ENCODE results near the gene EVC.

DNA sequence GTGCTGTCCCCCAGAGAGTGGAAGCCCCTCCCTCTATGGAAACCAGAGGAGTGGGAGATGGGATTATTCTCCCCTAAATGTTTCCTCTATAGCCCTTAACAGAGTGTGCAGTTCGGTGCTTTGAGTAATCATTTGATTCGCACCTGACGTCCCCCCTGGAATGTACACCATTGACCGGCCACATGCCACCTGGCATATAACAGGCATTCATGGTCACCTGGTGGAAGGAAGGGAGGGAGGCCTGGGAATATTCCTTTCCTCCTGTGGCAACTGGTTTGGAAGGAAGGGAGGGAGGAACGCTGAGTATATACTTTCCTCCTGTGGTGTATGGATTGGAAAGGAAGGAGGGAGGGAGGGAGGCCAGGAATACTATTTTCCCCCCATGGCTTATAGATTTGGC, 104.6 kb downstream of the EVC start:
- TF ChIP-seq CBX5 (IDR thresholded peaks at IDR 0.05; ENCODE audit: low read depth, low read length) (no peak), EZH2 (IDR thresholded peaks at IDR 0.05; ENCODE audit: low read depth, low read length, severe bottlenecking) (no peak), TAF1 (IDR thresholded peaks at IDR 0.05; ENCODE audit: low read depth, low read length) (no peak), TCF12 (IDR thresholded peaks at IDR 0.05; ENCODE audit: low read depth, low read length) (no peak), EP300 (IDR thresholded peaks at IDR 0.05; ENCODE audit: borderline replicate concordance in 1 of 2, low read depth in 2 of 2, low read length in 2 of 2) (no peak), RAD21 (IDR thresholded peaks at IDR 0.05 in 1 of 2, conservative IDR thresholded peaks at IDR 0.05 in 1 of 2; ENCODE audit: low read depth in 2 of 2, low read length in 2 of 2) (no peak), BRCA1 (IDR thresholded peaks at IDR 0.05; ENCODE audit: low read depth, low read length) (no peak), POLR2A (IDR thresholded peaks at IDR 0.05; ENCODE audit: control extremely low read depth in 1 of 2, low read depth in 2 of 2, low read length in 2 of 2) (0 out of 3 replicates have a peak, but pooled peaks of 1 of the 2 experiments have one; percentile 20), POU5F1 (IDR thresholded peaks at IDR 0.05; ENCODE audit: low read depth, low read length) (no peak), SIN3A (conservative IDR thresholded peaks at IDR 0.05 in 1 of 2, IDR thresholded peaks at IDR 0.05 in 1 of 2; ENCODE audit: low read depth in 1 of 2, low read length in 2 of 2) (no peak)
- TF ChIP-seq, protein P1, sequence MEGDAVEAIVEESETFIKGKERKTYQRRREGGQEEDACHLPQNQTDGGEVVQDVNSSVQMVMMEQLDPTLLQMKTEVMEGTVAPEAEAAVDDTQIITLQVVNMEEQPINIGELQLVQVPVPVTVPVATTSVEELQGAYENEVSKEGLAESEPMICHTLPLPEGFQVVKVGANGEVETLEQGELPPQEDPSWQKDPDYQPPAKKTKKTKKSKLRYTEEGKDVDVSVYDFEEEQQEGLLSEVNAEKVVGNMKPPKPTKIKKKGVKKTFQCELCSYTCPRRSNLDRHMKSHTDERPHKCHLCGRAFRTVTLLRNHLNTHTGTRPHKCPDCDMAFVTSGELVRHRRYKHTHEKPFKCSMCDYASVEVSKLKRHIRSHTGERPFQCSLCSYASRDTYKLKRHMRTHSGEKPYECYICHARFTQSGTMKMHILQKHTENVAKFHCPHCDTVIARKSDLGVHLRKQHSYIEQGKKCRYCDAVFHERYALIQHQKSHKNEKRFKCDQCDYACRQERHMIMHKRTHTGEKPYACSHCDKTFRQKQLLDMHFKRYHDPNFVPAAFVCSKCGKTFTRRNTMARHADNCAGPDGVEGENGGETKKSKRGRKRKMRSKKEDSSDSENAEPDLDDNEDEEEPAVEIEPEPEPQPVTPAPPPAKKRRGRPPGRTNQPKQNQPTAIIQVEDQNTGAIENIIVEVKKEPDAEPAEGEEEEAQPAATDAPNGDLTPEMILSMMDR (IDR thresholded peaks at IDR 0.05; ENCODE audit: control extremely low read depth in 1 of 3, insufficient read depth in 1 of 3, low read depth in 1 of 3, low read length in 3 of 3): no peak
- TF ChIP-seq, protein P2, sequence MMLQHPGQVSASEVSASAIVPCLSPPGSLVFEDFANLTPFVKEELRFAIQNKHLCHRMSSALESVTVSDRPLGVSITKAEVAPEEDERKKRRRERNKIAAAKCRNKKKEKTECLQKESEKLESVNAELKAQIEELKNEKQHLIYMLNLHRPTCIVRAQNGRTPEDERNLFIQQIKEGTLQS (IDR thresholded peaks at IDR 0.05; ENCODE audit: insufficient read depth, low read depth, low read length): no peak

All from H1 (cell line).